ENCODE data around the gene ZNF648.
"Not testable (repeated sequence)": the region's sequence is repeated elsewhere in the genome, so short reads cannot be mapped to it uniquely, and the experiment has no call there.

The ZNF648 gene

GRCh38 chr1:182061594-182061993 lies at the start of gene ZNF648:
TSS of gene ZNF648 (minus strand) at chr1:182061712. CDS start at chr1:182058010, 3,702 bp downstream.
- DNase-seq, result no peak

- DNase-seq, result no peak
Measured at GRCh38 chr1:182110635-182111034, 49.1 kb upstream of the ZNF648 start.

GRCh38 chr1:182109771-182110170 lies 48.3 kb upstream of the ZNF648 start:
- DNase-seq, result no peak

- DNase-seq, result no peak
Measured at GRCh38 chr1:182107209-182107608, 45.7 kb upstream of the ZNF648 start.

GRCh38 chr1:182102043-182102416 lies 40.5 kb upstream of the ZNF648 start:
- no peak for DNase-seq

GRCh38 chr1:182101415-182102042 lies 40.0 kb upstream of the ZNF648 start:
- no peak for DNase-seq

- DNase-seq, result no peak
Measured at GRCh38 chr1:182098301-182098700, 36.8 kb upstream of the ZNF648 start.

GRCh38 chr1:182095946-182096345 lies 34.4 kb upstream of the ZNF648 start:
- DNase-seq, result no peak

GRCh38 chr1:182094514-182095005 lies 33.0 kb upstream of the ZNF648 start:
- DNase-seq, result not testable (repeated sequence)

GRCh38 chr1:182093781-182094180 lies 32.3 kb upstream of the ZNF648 start:
- DNase-seq, result no peak

GRCh38 chr1:182092336-182092735 lies 30.8 kb upstream of the ZNF648 start:
- no peak for DNase-seq

GRCh38 chr1:182091083-182091482 lies 29.6 kb upstream of the ZNF648 start:
- DNase-seq, result no peak

GRCh38 chr1:182087719-182088350 lies 26.3 kb upstream of the ZNF648 start:
- DNase-seq, result no peak

GRCh38 chr1:182087304-182087703 lies 25.8 kb upstream of the ZNF648 start:
- DNase-seq, result no peak

GRCh38 chr1:182086620-182087019 lies 25.1 kb upstream of the ZNF648 start:
- no peak for DNase-seq

- no peak for DNase-seq
Measured at GRCh38 chr1:182086136-182086535, 24.6 kb upstream of the ZNF648 start.

- no peak for DNase-seq
Measured at GRCh38 chr1:182085726-182086125, 24.2 kb upstream of the ZNF648 start.

GRCh38 chr1:182084487-182085316 lies 23.2 kb upstream of the ZNF648 start:
- DNase-seq, result no peak

- no peak for DNase-seq
Measured at GRCh38 chr1:182083851-182084486, 22.5 kb upstream of the ZNF648 start.

- no peak for DNase-seq
Measured at GRCh38 chr1:182080955-182081582, 19.6 kb upstream of the ZNF648 start.

GRCh38 chr1:182080040-182080439 lies 18.5 kb upstream of the ZNF648 start:
- DNase-seq, result no peak

- no peak for DNase-seq
Measured at GRCh38 chr1:182071924-182072323, 10.4 kb upstream of the ZNF648 start.

GRCh38 chr1:182069028-182069466 lies 7.5 kb upstream of the ZNF648 start:
- no peak for DNase-seq

Measured in GOT3 (cell line).